Caki2 (cell line): ENCODE data around the gene UBE2A. TPM values are rescaled to one million over a fixed set of nuclear protein-coding genes. Genes with fewer than 3 reads are reported as not detected.

Experiments
- DNase-seq: peaks from one replicate; pipeline ENCODE4 v3.0.0-alpha.2; 2015; ENCODE audit warnings: low read depth
- in situ Hi-C: cut with HindIII; loops from 2 replicates; pipeline ENCODE4 v1.10.0; 2016; ENCODE audit warnings: low sequenced_read_pairs, low pct_unique_long_range_greater_than_20kb, mixed read lengths
- total RNA-seq: library from RNA; depleted of rRNA; stranded (reverse); fragments of >200 nt; shearing (Covaris generic); gene quantifications from 2 replicates; pipeline ENCODE4 v1.2.3, GENCODE V29; 2014; ENCODE audit warnings: low replicate concordance; rRNA removed

UBE2A gene
- 32.4 and 46.1 TPM in 2 replicates for total RNA-seq

DNA sequence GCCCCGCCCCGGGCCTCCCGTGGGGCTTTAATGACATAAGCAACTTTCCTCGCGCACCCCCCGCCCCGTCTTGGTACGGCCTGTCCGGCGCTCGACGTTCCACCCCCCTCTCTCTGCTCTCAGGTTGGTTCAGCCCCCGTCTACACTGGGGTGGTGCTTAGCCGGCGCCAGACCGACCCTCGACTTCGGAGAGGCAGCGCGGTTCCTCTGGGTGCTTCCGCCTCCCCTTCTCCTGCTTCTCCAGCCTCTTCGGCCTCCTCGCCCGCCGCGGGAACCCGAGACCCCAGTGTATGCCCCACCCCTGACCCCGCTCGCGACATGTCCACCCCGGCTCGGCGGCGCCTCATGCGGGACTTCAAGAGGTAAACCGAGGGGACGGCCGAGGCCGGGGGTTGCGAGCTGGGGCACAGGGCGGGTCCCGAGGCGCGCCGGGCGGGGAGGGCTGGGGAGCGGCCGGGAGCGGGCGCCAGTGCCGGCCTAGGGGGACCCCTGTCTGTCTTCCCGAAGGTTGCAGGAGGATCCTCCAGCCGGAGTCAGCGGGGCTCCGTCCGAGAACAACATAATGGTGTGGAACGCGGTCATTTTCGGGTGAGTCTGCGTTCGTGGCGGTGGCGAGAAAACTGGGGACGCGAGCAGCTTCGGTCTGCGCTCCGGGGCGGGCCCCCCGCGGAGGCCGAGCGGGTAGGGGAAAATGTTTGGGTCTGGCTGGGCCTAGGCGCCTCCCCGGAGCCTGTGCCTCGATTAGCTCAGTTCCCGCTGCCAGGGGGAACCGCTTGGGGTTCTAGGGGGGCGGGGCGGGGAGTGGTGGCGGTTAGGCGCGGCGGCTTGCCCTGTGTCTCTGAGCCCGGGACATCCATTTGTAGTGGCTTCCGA lies at the start of gene UBE2A:
Gene UBE2A, plus strand, starts transcription at position 170 of the 873 bp plus-strand sequence. Its CDS starts 149 bp downstream, at position 319.
- in situ Hi-C loops: no loop called here
- DNase-seq: peak; percentile 86

GRCh38 chrX:119529345-119530276 lies 44.8 kb upstream of the UBE2A start:
- DNase-seq: no peak
- in situ Hi-C loops: no loop called here

DNA sequence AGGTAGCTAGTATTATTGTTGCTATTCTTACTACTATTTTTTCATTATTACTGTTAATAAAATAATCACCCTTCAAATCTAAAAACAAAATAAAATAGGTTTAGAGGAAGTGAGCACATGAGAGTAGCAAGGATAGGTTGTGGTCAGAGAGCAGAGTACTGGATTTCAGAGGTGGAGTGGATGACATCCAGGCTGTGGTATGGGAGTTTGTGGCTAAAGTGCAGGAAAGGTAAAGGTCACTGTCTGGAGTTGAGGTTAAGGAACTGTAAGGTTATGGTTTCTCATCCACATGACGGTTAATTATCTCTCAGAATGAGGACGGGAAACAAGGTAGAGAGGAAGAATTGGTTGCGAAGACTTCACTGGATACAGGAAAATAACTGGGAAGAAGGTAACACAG lies 36.9 kb upstream of the UBE2A start:
- in situ Hi-C loops: no loop called here

DNA sequence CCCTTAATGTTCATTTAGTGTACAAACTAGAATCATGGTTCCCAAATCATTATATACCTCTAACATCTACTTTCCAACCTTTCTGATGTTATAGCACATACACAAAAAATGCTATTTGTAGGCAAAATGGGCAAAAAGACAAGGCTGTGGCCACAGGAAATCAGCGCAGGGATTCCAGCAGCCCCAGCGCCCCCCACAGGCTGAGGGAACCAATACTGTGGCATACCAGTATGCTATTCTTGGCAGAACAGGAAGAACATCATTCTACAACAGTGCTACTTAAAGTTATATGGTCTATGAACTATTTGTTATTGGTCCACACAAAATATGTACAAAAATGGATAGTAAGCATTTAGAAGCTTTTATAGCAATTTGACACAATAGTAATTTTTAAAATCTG lies 34.5 kb upstream of the UBE2A start:
- in situ Hi-C loops: no loop called here
- DNase-seq: no peak

More for the DNA sequence above, 36.9 kb upstream of the UBE2A start:
- no peak for DNase-seq

- peak; percentile 49 for DNase-seq
- in situ Hi-C loops: no loop called here
Measured at GRCh38 chrX:119541188-119541587, 33.2 kb upstream of the UBE2A start.

DNA sequence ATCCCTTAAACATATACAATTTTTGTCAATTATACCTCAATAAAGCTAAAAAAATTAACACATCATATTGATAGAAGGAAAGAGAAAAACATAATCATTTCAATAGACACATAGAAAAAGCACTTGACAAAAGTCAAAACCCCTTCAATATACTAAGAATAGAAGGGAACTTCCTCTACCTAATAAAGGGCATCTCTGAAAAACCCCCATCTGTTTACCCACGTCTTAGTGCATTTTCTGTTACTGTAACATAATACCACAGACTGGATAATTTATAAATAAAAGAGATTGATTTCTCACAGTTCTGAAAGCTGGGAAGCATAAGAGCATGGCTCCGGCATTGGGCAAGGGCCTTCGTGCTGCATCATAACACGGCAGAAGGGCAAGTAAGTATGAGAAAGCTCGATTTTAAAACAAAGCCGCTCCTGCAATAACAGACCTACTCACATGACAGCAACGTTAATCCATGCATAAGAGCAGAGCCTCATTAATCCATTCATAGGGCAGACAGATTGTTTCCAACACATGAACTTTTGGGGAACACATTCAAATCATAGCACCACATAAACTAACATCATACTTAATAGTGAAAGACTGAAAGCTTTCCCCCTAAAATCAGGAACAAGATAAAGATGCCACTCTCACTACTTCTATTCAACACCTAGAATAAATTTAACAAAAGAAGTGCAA lies 24.9 kb upstream of the UBE2A start:
- DNase-seq: no peak
- in situ Hi-C loops: no loop called here

- DNase-seq: no peak
- in situ Hi-C loops: no loop called here
Measured at GRCh38 chrX:119552508-119552907, 21.9 kb upstream of the UBE2A start.

DNA sequence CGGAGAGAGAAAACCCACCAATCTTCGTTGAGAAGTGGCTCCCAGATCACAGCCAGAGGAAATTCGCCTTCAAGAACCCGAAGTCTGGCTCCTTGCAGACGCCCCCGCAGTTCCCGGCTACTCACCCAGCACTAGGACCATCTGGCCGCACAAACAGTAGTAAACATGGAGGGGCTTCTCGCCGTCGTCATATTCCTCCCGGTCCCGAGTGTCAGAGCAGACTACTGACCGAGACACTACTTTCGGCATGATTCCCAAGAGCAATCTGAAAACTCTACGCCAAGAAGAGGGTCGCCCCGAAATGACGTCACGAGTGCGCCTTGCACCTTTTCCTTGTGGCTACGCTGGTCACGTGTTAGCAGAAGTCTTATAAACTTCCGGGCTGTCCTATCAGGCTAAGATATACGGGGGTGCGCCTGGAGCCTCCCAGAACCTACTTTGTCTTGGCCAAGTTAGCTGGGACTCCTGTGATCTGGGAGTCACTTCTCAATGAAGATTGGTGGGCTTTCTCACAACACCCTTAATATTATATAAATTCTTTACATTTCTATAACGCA lies 9.2 kb upstream of the UBE2A start, which contains the start of gene STEEP1:
Gene STEEP1, minus strand, starts transcription at position 303 of the 557 bp plus-strand sequence. Its CDS starts 54 bp downstream, at position 249.
- in situ Hi-C loops: no loop called here
- peak; percentile 73 for DNase-seq

- DNase-seq: no peak
- in situ Hi-C loops: no loop called here
Measured at GRCh38 chrX:119570351-119570835, 4.0 kb upstream of the UBE2A start.

DNA sequence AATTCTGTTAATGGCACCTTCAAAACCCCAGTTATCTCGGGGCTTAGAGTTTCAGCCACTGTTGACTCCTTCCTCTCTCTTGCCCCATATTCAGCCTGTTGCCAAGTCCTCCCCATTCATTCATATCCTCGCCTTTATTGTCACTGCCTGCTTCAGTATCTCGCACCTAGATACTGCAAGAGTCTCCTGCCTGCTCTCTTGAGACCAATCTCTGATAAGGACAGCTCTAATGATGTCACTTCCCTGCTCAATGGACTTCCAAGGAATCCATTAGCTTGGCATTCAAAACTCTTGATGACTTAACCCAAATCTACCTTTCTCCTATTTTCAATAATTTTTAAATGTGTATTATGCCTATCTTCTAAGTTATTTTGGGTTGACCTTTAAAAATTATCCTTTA lies 1.1 kb upstream of the UBE2A start:
- DNase-seq: no peak

GRCh38 chrX:119573840-119574393 lies 446 bp upstream of the UBE2A start:
- DNase-seq: no peak

More for the DNA sequence above, 1.1 kb upstream of the UBE2A start:
- in situ Hi-C loops: no loop called here

DNA sequence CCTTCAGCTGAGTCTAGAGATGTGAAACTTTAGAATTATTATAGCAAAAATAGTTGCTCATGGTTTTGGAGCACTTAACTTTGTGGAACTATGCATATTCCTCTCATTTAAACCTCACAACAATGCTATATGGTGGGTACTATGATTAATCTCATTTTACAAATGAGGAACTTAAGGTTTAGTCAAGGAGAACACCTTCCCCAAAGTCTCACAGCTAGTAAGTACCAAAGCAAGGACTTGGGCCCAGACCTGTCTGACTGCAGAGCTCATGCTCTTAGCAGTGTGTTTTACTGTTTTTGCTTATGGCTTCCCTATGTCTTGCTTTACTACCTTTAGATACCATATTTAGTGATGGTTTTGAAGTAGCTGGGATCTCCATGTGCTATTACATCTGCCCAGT lies 5.1 kb downstream of the UBE2A start:
- DNase-seq: no peak
- in situ Hi-C loops: no loop called here

More at GRCh38 chrX:119573840-119574393, 446 bp upstream of the UBE2A start:
- in situ Hi-C loops: no loop called here

DNA sequence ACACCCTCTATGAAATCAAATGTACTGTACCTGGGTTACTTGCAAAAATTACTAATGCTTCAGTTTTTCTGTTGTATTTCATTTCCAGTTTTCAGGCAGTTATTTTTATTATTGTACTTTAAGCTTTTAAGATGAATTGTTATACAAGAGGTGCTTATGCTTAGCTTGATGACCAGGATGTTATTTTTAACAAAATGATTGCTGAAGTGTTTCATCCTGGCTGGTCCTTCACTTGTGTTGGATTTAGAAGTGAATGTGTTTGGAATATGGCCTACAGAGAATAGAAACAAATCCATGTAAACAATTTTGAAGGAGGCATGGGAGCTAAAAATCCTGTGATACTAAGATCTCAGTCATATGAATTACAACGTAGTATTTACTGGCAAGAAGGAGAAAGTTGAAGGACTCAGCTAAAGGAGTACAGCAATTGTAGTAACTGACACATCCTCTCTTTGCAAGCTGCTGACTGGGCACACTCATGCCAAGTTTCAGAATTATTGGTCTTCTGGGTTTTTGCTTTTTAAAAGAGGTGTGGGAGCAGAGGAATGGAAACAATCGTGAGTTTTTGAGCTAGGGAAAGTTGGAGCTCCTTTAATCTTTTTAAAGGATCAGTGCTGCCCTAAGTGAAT lies 9.2 kb downstream of the UBE2A start:
- in situ Hi-C loops: no loop called here

DNA sequence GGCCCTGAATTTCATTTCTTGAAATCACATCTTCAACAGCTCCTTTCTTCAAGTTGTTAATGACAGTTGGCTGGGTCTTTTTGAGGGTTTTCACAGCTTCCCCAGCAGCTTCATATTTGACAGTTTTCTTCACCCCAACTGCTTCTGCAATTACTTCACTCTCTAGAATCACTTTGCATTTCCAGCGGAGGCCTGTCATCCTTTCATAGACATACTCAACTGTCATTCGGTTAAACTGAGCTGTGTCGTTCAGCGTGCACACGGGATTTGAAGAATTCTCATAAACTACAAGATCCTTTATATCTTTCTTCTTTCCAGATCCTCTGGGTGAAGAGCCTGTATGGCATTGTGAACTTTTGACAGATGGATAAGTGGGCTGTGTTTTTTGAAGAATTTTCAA lies 15.4 kb downstream of the UBE2A start:
- no peak for DNase-seq
- in situ Hi-C loops: no loop called here

More for the DNA sequence above, 9.2 kb downstream of the UBE2A start:
- DNase-seq: no peak

DNA sequence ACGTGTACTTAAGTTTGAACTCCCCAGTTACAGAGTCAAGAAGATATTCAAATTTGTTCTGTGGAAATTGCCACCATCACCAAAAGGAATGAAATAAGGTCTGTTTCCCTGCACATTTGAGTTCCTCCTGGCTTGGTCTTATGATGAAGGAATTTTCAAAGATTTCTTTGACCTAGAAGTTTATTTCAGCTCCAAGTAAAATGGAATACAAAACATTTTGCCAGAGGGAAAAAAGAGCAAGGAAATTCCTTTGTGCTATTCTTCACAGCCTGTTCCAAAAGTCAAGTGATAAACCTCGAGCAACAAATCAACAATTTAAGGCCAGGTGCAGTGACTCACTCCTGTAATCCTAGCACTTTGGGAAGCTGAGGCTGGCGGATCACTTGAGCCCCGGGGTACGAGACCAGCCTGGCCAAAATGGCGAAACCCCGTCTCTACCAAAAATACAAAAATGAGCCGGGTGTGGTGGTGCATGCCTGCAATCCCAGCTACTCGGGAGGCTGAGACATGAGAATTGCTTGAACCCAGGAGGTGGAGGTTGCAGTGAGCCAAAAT lies 28.4 kb downstream of the UBE2A start:
- in situ Hi-C loops: no loop called here
- DNase-seq: no peak

DNA sequence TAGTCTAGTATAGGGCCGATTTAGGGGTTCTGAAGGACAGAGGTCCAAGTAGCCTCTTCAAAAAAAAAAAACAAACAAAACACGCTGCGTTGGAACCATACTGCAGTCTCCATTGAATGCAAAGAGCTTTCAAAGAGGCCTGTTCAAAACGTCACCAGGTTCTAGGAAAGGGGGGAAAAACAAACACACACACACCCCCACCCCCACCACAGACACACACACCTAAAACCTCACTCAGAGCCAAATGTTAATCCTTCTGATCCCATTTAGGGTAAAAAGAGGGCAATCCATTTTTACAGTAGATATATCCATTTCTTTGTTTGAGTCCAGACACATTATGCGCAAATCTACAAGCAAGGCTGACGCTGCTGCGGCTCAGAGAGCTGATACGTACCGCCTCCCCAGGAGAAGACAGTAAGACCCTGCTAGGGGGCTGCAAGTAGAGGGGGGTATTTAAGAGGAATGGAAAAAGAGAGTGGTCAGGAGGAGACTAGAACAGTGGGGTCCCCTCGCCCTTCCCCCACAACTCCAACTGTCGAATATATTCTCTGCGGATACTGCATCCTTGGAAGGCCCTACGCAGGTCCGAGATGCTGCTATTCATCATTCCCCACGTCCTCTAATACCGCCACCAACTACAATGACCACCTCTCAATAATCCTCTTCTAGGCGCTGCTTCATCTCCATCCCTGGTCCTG lies 30.6 kb downstream of the UBE2A start:
- DNase-seq: no peak
- in situ Hi-C loops: no loop called here
